GM19328 (cell line): ENCODE measurements around the gene BCHE.

ENCODE experiments used
- ATAC-seq: cut with Tn5 transposase; IDR thresholded peaks from one replicate; pipeline ENCODE4 v1.9.1; 2021; ENCODE audit warnings: mild to moderate bottlenecking, moderate library complexity; ENCODE audit not compliant: unreplicated experiment

The BCHE gene

GRCh38 chr3:165837058-165837525, at the start of gene BCHE:
TSS of gene BCHE (minus strand) at chr3:165837423. CDS start at chr3:165831033, 6,390 bp downstream.
- ATAC-seq: no peak

- ATAC-seq: no peak
Observed at GRCh38 chr3:165885558-165886270, 48.5 kb upstream of the BCHE start.

- ATAC-seq: no peak
Observed at GRCh38 chr3:165884518-165884917, 47.3 kb upstream of the BCHE start.

- ATAC-seq: no peak
Observed at GRCh38 chr3:165883863-165884478, 46.7 kb upstream of the BCHE start.

- ATAC-seq: no peak
Observed at GRCh38 chr3:165883117-165883516, 45.9 kb upstream of the BCHE start.

- ATAC-seq: no peak
Observed at GRCh38 chr3:165875644-165876043, 38.4 kb upstream of the BCHE start.

GRCh38 chr3:165874663-165875489, 37.7 kb upstream of the BCHE start:
- ATAC-seq: no peak

GRCh38 chr3:165868088-165868487, 30.9 kb upstream of the BCHE start:
- ATAC-seq: no peak

- no peak for ATAC-seq
Observed at GRCh38 chr3:165859061-165859460, 21.8 kb upstream of the BCHE start.

GRCh38 chr3:165855581-165855980, 18.4 kb upstream of the BCHE start:
- no peak for ATAC-seq

- peak; percentile 53 for ATAC-seq
Observed at GRCh38 chr3:165854696-165855095, 17.5 kb upstream of the BCHE start.

- no peak for ATAC-seq
Observed at GRCh38 chr3:165852711-165853110, 15.5 kb upstream of the BCHE start.

GRCh38 chr3:165852191-165852590, 15.0 kb upstream of the BCHE start:
- ATAC-seq: no peak

GRCh38 chr3:165846056-165846455, 8.8 kb upstream of the BCHE start:
- ATAC-seq: no peak

- no peak for ATAC-seq
Observed at GRCh38 chr3:165839296-165840076, 2.3 kb upstream of the BCHE start.

GRCh38 chr3:165837801-165838200, 578 bp upstream of the BCHE start:
- ATAC-seq: no peak

GRCh38 chr3:165835431-165835830, 1.8 kb downstream of the BCHE start:
- no peak for ATAC-seq

- ATAC-seq: no peak
Observed at GRCh38 chr3:165830746-165831145, 6.5 kb downstream of the BCHE start.

GRCh38 chr3:165827883-165828282, 9.3 kb downstream of the BCHE start:
- ATAC-seq: no peak

GRCh38 chr3:165827233-165827632, 10.0 kb downstream of the BCHE start:
- no peak for ATAC-seq

GRCh38 chr3:165820671-165821123, 16.5 kb downstream of the BCHE start:
- no peak for ATAC-seq
